Peyer's patch (tissue), 4 donors: ENCODE data around the gene UACA. TPM values are rescaled to one million over a fixed set of nuclear protein-coding genes. Genes with fewer than 3 reads are reported as not detected.

Experiments
- DNase-seq, 3 donors: peaks; one replicate each; pipeline ENCODE4 v3.0.0-alpha.2; 2017 to 2019
- H3K27ac ChIP-seq, 4 donors: fragments of 200-600 bp; sonication (generic); one replicate each; pipeline ENCODE4 v1.5.1; 2016 to 2019
- H3K27me3 ChIP-seq, 2 donors: fragments of 200-600 bp; sonication (generic); one replicate each; pipeline ENCODE4 v1.5.1; 2019
- H3K36me3 ChIP-seq, 3 donors: fragments of 200-600 bp; sonication (generic); one replicate each; pipeline ENCODE4 v1.5.1; 2016 to 2019
- H3K4me1 ChIP-seq, 4 donors: fragments of 200-600 bp; sonication (generic); one replicate each; pipeline ENCODE4 v1.5.1; 2016 to 2019
- H3K4me3 ChIP-seq, 4 donors: fragments of 200-600 bp; sonication (generic); 1 replicate in 3 of 4; 2 replicates in 1 of 4; pipeline ENCODE4 v1.5.1; 2016 to 2019; ENCODE audit warnings: mild to moderate bottlenecking in 1 of 4
- H3K9me3 ChIP-seq, 4 donors: fragments of 200-600 bp; sonication (generic); one replicate each; pipeline ENCODE4 v1.5.1; 2016 to 2019; ENCODE audit warnings: mild to moderate bottlenecking in 1 of 4
- CTCF ChIP-seq, 6 experiments: fragments of 450-650 bp in 4 of 6; fragments of 200-600 bp in 2 of 6; sonication (generic) in 1 of 6; IDR thresholded peaks; one replicate each; pipeline ENCODE4 v1.5.1; 2017 to 2019; ENCODE audit warnings: antibody characterized with exemption in 6 of 6, mild to moderate bottlenecking in 3 of 6, moderate library complexity in 1 of 6
- POLR2A ChIP-seq, 2 donors: fragments of 450-650 bp; IDR thresholded peaks; one replicate each; pipeline ENCODE4 v1.5.1; 2017; ENCODE audit warnings: antibody characterized with exemption in 2 of 2, mild to moderate bottlenecking in 2 of 2, moderate library complexity in 2 of 2
- total RNA-seq, 4 donors: library from RNA; depleted of rRNA; stranded (reverse); fragments of >200 nt; gene quantifications; one replicate each; pipeline ENCODE4 v1.1.0, GENCODE V29; 2016

The UACA gene
- total RNA-seq, 4 donors from 2014 or later, result 41.8 to 59.1 (median 46.9) TPM

- no peaks in the 10 kb centered on the region for H3K27me3 ChIP-seq
- no peaks in the 10 kb centered on the region for H3K9me3 ChIP-seq
- peaks cover 0 to 50% (median 2%) of the 10 kb centered on the region in 4 donors for H3K4me1 ChIP-seq
- H3K4me3 ChIP-seq, result no peak overlapping the region
- no peak for DNase-seq
- no peak for TF ChIP-seq POLR2A (IDR thresholded peaks at IDR 0.05)
- TF ChIP-seq CTCF (IDR thresholded peaks at IDR 0.05), result no peak
- H3K27ac ChIP-seq, result peak overlapping the region in 1 of 4 donors; percentile 15
- no peaks in the 10 kb centered on the region for H3K36me3 ChIP-seq
Measured at GRCh38 chr15:70715840-70716485, 47.4 kb downstream of the UACA start.

GRCh38 chr15:70714565-70714964 is 48.8 kb downstream of the UACA start:
- no peak for DNase-seq
- H3K27ac ChIP-seq, result peak overlapping the region in 1 of 4 donors; percentile 12
- H3K4me1 ChIP-seq, result peaks cover 0 to 38% (median 2%) of the 10 kb centered on the region in 4 donors

GRCh38 chr15:70714015-70714414 is 49.3 kb downstream of the UACA start:
- peak overlapping the region in 2 of 4 donors; percentile 12 to 23 for H3K27ac ChIP-seq
- no peak overlapping the region for H3K4me3 ChIP-seq
- TF ChIP-seq POLR2A (IDR thresholded peaks at IDR 0.05) (no peak), CTCF (IDR thresholded peaks at IDR 0.05) (no peak)
- no peaks in the 10 kb centered on the region for H3K36me3 ChIP-seq
- no peak for DNase-seq
- H3K27me3 ChIP-seq, result no peaks in the 10 kb centered on the region
- peaks cover 0 to 38% (median 2%) of the 10 kb centered on the region in 4 donors for H3K4me1 ChIP-seq
- H3K9me3 ChIP-seq, result no peaks in the 10 kb centered on the region

More at GRCh38 chr15:70714565-70714964, 48.8 kb downstream of the UACA start:
- Histone ChIP-seq H3K36me3 (no peaks in the 10 kb centered on the region), H3K9me3 (no peaks in the 10 kb centered on the region), H3K4me3 (no peak overlapping the region), H3K27me3 (no peaks in the 10 kb centered on the region)
- TF ChIP-seq CTCF (IDR thresholded peaks at IDR 0.05), result no peak
- TF ChIP-seq POLR2A (IDR thresholded peaks at IDR 0.05), result no peak

GRCh38 chr15:70712271-70712670 is 51.1 kb downstream of the UACA start:
- Histone ChIP-seq H3K27ac (no peak overlapping the region), H3K27me3 (no peaks in the 10 kb centered on the region), H3K4me1 (peaks cover 0 to 33% (median 2%) of the 10 kb centered on the region in 4 donors), H3K36me3 (no peaks in the 10 kb centered on the region), H3K4me3 (no peak overlapping the region), H3K9me3 (no peaks in the 10 kb centered on the region)
- DNase-seq, result no peak
- no peak for TF ChIP-seq CTCF (IDR thresholded peaks at IDR 0.05)
- no peak for TF ChIP-seq POLR2A (IDR thresholded peaks at IDR 0.05)

- Histone ChIP-seq H3K4me1 (peaks cover 0 to 18% (median 1%) of the 10 kb centered on the region in 4 donors), H3K9me3 (no peaks in the 10 kb centered on the region)
Measured at GRCh38 chr15:70710714-70711113, 52.6 kb downstream of the UACA start.

More at GRCh38 chr15:70710714-70711113, 52.6 kb downstream of the UACA start:
- H3K4me3 ChIP-seq, result no peak overlapping the region
- H3K27ac ChIP-seq, result no peak overlapping the region
- no peak for DNase-seq
- H3K27me3 ChIP-seq, result no peaks in the 10 kb centered on the region
- no peaks in the 10 kb centered on the region for H3K36me3 ChIP-seq
- TF ChIP-seq CTCF (IDR thresholded peaks at IDR 0.05) (no peak), POLR2A (IDR thresholded peaks at IDR 0.05) (no peak)
